ENCODE results near the gene BRD1.

Gene BRD1

DNA sequence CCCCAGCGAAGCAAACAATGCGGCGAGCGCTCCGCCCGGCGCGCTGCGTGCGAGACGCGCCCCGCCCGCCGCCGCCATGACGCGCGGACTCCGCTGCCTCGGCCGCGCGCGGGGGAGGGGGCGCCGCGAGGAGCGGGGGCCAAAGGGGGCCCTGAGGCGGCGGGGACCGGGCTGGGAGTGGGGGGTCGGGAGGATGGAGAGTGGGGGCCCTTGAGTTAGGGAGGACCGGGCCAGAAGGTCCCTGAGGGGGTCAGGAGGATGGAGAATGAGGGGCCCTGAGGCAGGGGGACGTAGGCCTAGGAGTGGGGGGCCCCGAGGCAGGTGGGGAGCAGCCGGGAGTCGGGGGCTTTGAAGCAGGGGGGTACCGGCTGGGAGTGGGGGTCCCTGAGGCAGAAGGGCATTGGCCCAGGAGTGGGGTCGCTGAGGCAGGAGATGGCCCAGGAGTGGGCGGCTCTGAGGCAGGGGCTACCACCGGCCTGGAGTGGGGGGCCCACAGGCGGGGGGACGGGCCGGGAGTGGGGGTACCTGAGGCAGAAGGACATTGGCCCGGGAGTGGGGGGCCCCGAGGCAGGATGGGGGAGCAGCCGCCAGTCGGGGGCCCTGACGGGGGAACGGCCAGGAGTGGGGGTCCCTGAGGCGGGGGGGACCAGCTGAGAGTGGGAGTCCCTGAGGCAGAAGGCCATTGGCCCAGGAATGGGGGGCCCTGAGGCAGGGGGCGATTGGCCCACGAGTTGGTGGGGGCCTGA lies at the start of gene BRD1:
Gene BRD1, minus strand, starts transcription at position 21 of the 746 bp plus-strand sequence. CDS start 3,556 bp downstream, outside the sequence.
- TF ChIP-seq, protein P1, sequence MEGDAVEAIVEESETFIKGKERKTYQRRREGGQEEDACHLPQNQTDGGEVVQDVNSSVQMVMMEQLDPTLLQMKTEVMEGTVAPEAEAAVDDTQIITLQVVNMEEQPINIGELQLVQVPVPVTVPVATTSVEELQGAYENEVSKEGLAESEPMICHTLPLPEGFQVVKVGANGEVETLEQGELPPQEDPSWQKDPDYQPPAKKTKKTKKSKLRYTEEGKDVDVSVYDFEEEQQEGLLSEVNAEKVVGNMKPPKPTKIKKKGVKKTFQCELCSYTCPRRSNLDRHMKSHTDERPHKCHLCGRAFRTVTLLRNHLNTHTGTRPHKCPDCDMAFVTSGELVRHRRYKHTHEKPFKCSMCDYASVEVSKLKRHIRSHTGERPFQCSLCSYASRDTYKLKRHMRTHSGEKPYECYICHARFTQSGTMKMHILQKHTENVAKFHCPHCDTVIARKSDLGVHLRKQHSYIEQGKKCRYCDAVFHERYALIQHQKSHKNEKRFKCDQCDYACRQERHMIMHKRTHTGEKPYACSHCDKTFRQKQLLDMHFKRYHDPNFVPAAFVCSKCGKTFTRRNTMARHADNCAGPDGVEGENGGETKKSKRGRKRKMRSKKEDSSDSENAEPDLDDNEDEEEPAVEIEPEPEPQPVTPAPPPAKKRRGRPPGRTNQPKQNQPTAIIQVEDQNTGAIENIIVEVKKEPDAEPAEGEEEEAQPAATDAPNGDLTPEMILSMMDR (conservative IDR thresholded peaks at IDR 0.05; ENCODE audit: low read depth, low read length) = no peak
- DNase-seq (ENCODE audit: low read depth) = no peak
- peak within 1 kb of the TSS; percentile 72 for H3K4me3 ChIP-seq (ENCODE audit: low read length)

DNA sequence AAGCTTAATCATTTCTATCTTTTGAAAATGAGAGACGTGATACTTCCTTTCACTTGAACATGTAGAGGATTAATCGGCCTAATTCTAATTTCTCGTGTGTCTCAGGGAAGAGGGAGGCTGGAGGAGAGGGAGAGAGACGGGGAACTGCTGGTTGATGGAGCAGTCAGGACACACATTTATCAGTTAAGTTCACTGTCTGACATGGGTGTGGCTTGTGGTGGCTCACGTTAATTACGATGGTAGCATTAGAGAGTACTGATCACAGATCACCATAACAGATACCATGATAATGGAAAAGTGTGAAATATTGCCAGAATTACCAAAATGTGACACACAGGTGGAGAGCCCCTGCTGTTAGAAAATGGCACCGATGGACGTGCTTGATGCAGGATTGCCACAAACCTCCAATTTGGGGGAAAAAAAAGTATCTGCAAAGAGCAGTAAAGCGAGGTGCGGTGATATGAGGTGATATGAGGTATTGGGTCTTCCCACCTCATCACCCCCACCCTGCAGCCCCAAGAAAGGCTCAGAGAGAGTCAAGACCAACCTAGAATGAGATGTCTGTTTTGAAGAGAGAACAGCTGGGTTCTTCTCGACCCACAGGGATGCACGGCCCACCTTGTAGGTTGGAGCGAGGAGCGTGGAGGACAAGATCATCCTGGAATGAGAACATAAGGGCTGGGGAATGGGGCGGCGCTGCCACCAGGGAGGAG lies 45.7 kb upstream of the BRD1 start:
- H3K4me3 ChIP-seq (ENCODE audit: low read length) = no peak overlapping the region
- TF ChIP-seq, protein P1 (conservative IDR thresholded peaks at IDR 0.05; ENCODE audit: low read depth, low read length) = no peak
- DNase-seq (ENCODE audit: low read depth) = no peak

DNA sequence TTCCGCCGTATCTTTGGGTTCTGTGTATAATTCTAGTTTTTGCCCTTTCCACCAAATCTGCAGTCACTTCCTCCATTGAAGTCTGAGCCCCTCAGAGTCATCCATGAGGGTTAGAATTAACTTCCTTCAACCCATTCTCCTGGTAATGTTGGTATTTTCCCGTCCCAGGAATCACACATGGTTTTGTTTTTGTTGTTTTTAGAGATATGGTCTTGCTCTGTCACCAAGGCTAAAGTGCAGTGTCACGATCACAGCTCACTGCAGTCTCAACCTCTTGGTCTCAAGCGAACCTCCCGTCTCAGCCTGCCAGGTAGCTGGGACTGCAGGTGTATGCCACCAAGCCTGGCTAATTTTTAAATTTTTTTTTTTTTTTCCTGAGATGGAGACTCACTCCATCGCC lies 44.7 kb upstream of the BRD1 start:
- TF ChIP-seq, protein P1 (conservative IDR thresholded peaks at IDR 0.05; ENCODE audit: low read depth, low read length) = no peak
- DNase-seq (ENCODE audit: low read depth) = no peak
- H3K4me3 ChIP-seq (ENCODE audit: low read length) = no peak overlapping the region

DNA sequence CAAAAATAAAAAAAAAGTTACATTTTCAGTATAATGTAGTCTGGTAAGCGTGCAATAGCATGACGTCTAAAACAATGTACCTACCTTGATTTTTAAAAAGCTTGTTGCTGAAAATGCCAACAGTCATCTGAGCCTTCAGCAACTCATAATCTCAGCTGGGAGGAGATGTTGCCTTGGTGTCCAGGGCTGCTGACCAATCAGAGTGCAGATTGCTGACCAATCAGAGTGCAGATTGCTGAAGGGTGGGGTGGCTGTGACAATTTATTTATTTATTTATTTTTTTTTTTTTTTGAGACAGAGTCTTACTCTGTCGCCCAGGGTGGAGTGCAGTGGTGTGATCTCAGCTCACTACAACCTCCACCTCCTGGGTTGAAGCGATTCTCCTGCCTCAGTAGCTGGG lies 43.8 kb upstream of the BRD1 start:
- no peak overlapping the region for H3K4me3 ChIP-seq (ENCODE audit: low read length)
- TF ChIP-seq, protein P1 (conservative IDR thresholded peaks at IDR 0.05; ENCODE audit: low read depth, low read length) = no peak
- no peak for DNase-seq (ENCODE audit: low read depth)

DNA sequence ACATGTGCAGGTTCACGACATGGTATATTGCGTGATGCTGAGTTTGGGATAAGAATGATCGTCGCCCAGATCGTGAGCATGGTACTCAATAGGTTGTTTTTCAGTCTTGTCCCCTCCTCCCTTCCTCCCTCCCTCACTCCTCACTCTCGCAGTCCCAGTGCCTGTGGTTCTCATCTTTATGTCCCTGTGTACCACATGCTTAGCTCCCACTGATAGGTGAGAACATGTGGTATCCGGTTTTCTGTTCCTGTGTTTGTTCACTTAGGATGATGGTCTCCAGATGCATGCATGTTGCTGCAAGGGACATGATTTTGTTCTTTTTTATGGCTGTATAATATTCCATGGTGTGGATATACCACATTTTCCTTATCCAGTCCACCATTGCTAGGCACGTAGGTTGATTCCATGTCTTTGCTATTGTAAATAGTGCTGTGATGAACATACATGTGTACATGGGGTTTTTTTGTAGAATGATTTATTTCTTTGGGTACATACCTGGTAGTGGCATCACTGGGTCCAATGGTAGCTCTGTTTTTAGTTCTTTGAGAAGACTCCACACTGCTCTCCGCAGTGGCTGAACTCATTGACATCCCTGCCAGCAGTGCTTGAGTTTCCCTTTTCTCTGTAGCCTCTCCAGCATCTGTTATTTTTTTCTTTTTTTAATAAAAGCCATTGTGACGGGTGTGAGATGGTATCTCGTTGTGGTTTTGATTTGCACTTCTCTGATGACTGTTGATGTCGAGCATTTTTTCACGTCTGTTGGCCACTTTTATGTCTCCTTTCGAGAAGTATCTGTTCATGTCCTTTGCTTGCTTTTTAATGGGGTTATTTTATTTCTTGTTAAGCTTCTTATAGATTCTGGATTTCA lies 42.4 kb upstream of the BRD1 start:
- TF ChIP-seq, protein P1 (conservative IDR thresholded peaks at IDR 0.05; ENCODE audit: low read depth, low read length) = no peak
- no peak overlapping the region for H3K4me3 ChIP-seq (ENCODE audit: low read length)
- no peak for DNase-seq (ENCODE audit: low read depth)

DNA sequence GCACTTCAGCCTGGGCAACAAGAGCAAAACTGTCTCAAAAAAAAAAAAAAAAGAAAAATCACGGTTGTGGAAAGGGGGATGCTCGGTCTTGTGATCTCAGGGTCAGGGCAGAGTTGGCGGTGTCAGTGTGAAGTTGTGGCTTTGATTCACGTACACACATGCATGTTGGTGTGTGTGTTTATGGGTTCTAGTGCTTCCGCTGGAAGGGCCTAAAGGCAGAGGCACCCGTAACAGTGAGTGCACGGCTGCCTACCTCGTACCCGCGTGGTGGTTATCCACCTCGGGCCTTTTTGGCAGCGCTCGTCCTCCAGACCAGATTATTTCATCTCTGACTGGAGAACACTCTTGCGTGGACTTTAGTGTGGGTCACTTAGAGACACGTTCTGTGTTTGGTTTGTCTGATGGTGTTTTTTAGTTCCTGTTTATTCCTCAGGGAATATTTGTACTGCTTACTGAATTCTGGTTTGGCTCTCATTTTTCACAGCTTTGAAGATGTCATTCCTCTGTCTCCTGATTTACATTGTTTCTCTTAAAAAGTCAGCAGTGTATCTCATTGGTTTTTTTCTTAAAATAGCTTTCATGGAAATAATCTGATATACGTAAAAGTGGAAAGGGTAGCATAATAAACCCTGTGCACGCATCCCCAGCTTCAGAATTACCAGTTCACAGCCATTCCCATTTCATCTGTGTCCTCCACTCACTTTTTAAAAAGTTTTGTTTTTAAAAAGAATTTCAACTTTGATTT lies 41.6 kb upstream of the BRD1 start:
- H3K4me3 ChIP-seq (ENCODE audit: low read length) = no peak overlapping the region
- TF ChIP-seq, protein P1 (conservative IDR thresholded peaks at IDR 0.05; ENCODE audit: low read depth, low read length) = no peak
- no peak for DNase-seq (ENCODE audit: low read depth)

All from retinal pigment epithelial cell (primary cell).